HFFc6 (cell line): Measurements from ENCODE around the gene PPP1R37. TPM values are rescaled to one million over a fixed set of nuclear protein-coding genes. Genes with fewer than 3 reads are reported as not detected.

Experiments used
- DNase-seq: peaks from one replicate; pipeline ENCODE4 v3.0.0-alpha.2; 2018
- H3K27ac Mint-ChIP-seq: 2 replicates; pipeline ENCODE4 v1.8.0; 2020; ENCODE audit warnings: mild to moderate bottlenecking, mixed read lengths
- H3K27me3 Mint-ChIP-seq: 2 replicates; pipeline ENCODE4 v1.8.0; 2021; ENCODE audit warnings: mild to moderate bottlenecking, moderate library complexity, mixed read lengths; ENCODE audit not compliant: insufficient read depth
- H3K36me3 Mint-ChIP-seq: 2 replicates; pipeline ENCODE4 v1.8.0; 2021; ENCODE audit warnings: low read depth, mixed read lengths
- H3K4me1 Mint-ChIP-seq: 2 replicates; pipeline ENCODE4 v1.8.0; 2020; ENCODE audit warnings: low read depth, mixed read lengths
- H3K4me3 Mint-ChIP-seq: 2 replicates; pipeline ENCODE4 v1.8.0; 2020; ENCODE audit warnings: mild to moderate bottlenecking, moderate library complexity, mixed read lengths
- H3K9me3 Mint-ChIP-seq: 2 replicates; pipeline ENCODE4 v1.8.0; 2020; ENCODE audit warnings: mild to moderate bottlenecking, mixed read lengths
- total RNA-seq, 6 experiments: library from RNA; stranded (reverse); fragmentation: NEBNext Ultra II Directional; extraction: Animal tissue kit (Norgen Biotek cat#: 25700); gene quantifications; 2 replicates in 1 of 6; 3 replicates in 5 of 6; pipeline ENCODE4 v1.2.3, GENCODE V29; 2021
- TF ChIP-seq, protein P1 (sequence below): fragments of 200-600 bp; sonication (generic); IDR thresholded peaks from 2 replicates; pipeline ENCODE4 v1.5.0; 2021; ENCODE audit warnings: antibody characterized with exemption, mild to moderate bottlenecking

PPP1R37 gene
- total RNA-seq, 6 experiments from 2014 or later, result 20.4 to 27.4 (median 21.6) TPM

DNA sequence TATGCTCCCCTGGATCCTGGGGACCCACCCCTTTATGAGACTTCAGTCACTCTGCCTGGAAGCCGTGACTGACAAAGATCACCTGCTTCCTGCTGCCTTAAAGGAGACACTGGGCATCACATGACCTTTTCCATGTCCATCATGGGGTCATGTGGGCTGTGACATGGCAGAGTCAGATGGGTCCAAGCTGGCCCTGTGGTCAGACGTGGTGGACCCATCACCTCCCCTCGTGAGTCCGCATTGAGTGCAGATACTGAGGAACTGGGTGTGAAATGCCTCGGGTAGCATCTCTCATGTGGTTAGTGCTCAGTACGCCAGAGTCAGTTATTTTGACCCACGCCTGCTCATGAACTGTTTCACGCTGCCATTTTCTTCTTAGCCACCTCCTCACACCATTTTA, 40.7 kb downstream of the PPP1R37 start:
- TF ChIP-seq, protein P1, sequence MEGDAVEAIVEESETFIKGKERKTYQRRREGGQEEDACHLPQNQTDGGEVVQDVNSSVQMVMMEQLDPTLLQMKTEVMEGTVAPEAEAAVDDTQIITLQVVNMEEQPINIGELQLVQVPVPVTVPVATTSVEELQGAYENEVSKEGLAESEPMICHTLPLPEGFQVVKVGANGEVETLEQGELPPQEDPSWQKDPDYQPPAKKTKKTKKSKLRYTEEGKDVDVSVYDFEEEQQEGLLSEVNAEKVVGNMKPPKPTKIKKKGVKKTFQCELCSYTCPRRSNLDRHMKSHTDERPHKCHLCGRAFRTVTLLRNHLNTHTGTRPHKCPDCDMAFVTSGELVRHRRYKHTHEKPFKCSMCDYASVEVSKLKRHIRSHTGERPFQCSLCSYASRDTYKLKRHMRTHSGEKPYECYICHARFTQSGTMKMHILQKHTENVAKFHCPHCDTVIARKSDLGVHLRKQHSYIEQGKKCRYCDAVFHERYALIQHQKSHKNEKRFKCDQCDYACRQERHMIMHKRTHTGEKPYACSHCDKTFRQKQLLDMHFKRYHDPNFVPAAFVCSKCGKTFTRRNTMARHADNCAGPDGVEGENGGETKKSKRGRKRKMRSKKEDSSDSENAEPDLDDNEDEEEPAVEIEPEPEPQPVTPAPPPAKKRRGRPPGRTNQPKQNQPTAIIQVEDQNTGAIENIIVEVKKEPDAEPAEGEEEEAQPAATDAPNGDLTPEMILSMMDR, result no peak
- H3K4me1 Mint-ChIP-seq, result peaks cover 15% of the 10 kb centered on the region
- peaks cover 2% of the 10 kb centered on the region for H3K27me3 Mint-ChIP-seq
- DNase-seq, result no peak
- no peaks in the 10 kb centered on the region for H3K9me3 Mint-ChIP-seq
- H3K27ac Mint-ChIP-seq, result no peak overlapping the region
- H3K36me3 Mint-ChIP-seq, result no peaks in the 10 kb centered on the region
- H3K4me3 Mint-ChIP-seq, result no peak overlapping the region

GRCh38 chr19:45135176-45135885, 42.4 kb downstream of the PPP1R37 start:
- TF ChIP-seq, protein P1, result no peak
- no peaks in the 10 kb centered on the region for H3K9me3 Mint-ChIP-seq
- peaks cover 2% of the 10 kb centered on the region for H3K27me3 Mint-ChIP-seq
- H3K27ac Mint-ChIP-seq, result no peak overlapping the region
- H3K36me3 Mint-ChIP-seq, result no peaks in the 10 kb centered on the region
- peaks cover 15% of the 10 kb centered on the region for H3K4me1 Mint-ChIP-seq
- no peak for DNase-seq
- H3K4me3 Mint-ChIP-seq, result no peak overlapping the region

DNA sequence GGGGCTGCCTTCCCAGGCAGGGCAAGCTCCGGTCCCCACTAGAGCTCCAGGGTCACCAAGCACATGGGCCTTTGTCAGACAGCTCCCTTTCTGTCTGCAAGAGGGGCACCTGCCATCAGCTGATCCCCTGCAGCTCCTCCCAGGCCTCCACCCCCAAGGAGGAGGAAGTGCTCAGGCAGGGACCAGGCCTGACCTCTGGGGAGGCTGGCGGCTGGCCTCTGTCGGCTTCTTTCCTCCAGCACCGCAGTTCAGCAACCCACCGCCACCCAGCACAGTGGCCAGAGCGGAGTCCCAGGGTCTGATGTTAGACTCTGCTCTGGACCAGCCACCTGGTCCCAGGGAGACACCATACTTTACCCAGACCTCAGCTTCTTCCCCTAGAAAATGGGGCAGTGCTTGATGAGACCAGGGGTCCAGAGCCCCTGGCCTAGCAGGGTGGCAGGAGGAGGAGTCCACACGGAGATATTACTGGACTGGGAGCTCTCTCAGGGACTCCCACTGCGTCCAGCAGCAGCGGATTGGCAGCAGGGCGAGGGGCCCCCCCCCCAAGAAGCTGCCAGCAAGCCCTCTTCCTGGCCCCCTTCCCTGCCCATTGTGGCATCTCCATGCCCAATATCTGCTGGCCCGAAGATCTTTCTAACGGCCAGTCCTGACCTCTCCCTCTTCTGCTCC, 43.7 kb downstream of the PPP1R37 start:
- Mint-ChIP-seq H3K4me3 (no peak overlapping the region), H3K27me3 (peaks cover 2% of the 10 kb centered on the region), H3K9me3 (no peaks in the 10 kb centered on the region), H3K36me3 (no peaks in the 10 kb centered on the region), H3K27ac (peak overlapping the region; percentile 18; the same call in 1 of the 2 replicates), H3K4me1 (peaks cover 8% of the 10 kb centered on the region)
- no peak for DNase-seq
- TF ChIP-seq, protein P1, result no peak

DNA sequence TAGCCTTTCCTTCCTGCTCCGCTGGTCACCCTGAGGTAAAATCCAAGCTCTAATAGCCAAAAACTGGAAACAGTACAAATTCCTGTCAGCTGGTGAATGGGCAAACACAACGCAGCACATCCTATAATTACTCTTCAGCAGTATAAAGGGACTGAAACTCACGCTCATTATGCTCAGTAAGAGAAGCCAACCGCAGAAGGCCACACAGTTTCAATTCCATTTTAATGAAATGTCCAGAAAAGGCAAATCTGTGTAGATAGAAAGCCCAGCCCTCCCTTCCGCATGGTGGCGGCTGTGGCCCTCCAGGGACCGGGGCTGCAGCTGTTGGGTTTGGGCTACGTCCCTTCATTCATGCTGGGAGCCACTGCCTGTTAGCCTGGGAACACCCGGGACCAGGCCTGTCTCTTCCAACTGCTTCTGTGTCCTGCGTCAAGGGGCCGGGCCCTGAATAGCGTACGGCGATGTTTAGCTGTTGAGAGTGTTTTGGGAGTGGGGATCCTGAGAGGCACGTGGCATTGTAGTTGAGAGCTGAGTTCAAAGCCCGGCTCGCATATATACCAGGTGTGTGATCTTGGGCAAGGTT, 44.3 kb downstream of the PPP1R37 start:
- DNase-seq, result no peak
- Mint-ChIP-seq H3K36me3 (no peaks in the 10 kb centered on the region), H3K4me3 (no peak overlapping the region), H3K9me3 (no peaks in the 10 kb centered on the region), H3K27me3 (peaks cover 2% of the 10 kb centered on the region), H3K4me1 (peaks cover 8% of the 10 kb centered on the region), H3K27ac (peak overlapping the region; percentile 9; the same call in 1 of the 2 replicates)
- TF ChIP-seq, protein P1, result no peak

DNA sequence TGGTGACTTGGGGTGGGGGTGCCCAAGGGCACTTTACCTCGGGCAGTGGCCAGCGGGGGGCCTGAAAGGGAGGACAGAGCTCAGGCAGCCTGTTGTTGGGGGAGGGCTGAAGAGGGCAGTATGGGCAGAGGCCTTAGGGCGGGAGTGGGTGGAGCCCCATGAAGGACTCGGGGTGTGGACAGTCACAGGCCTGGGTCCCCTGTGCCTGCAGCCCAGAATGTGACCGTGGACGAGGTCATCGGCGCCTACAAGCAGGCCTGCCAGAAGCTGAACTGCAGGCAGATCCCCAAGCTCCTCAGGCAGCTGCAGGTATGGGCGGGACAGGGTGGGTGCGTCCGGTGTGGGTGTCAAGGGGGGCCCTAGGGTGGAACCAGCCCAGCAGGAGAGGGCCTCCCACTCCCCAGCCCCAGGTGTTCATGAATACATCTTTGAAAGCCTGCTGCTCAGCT, 45.3 kb downstream of the PPP1R37 start:
- no peaks in the 10 kb centered on the region for H3K9me3 Mint-ChIP-seq

More for the DNA sequence above, 45.3 kb downstream of the PPP1R37 start:
- H3K36me3 Mint-ChIP-seq, result no peaks in the 10 kb centered on the region
- TF ChIP-seq, protein P1, result no peak
- peaks cover 8% of the 10 kb centered on the region for H3K4me1 Mint-ChIP-seq
- H3K4me3 Mint-ChIP-seq, result no peak overlapping the region
- peak overlapping the region; percentile 20; the same call in 1 of the 2 replicates for H3K27ac Mint-ChIP-seq
- H3K27me3 Mint-ChIP-seq, result peaks cover 4% of the 10 kb centered on the region
- no peak for DNase-seq
